Activated CD4-positive, alpha-beta memory T cell treated with anti-CD3 and anti-CD28 coated beads, Interleukin-2, amount 10 ng/mL, durations not matched to agents 7 days and 5 days (primary cell): Measurements from ENCODE around the gene TTLL10. TPM values are rescaled to one million over a fixed set of nuclear protein-coding genes. Genes with fewer than 3 reads are reported as not detected.

Source experiments
- CTCF ChIA-PET: fragments of 350-600 bp; sonication (Branson Sonifier 250); formaldehyde crosslinking; loops from one replicate; lab custom pipeline; 2021; ENCODE audit warnings: antibody characterized with exemption, inconsistent platforms; lab: Charles Lee
- POLR2A ChIA-PET: fragments of 350-600 bp; sonication (Branson Sonifier 250); formaldehyde crosslinking; loops from one replicate; lab custom pipeline; 2021; ENCODE audit warnings: antibody characterized with exemption; lab: Charles Lee
- DNase-seq: peaks from one replicate; pipeline ENCODE4 v3.0.0-alpha.2; 2020
- H3K27ac Mint-ChIP-seq: one replicate; pipeline ENCODE4 v1.8.0; 2021; ENCODE audit warnings: mild to moderate bottlenecking, mixed read lengths
- H3K27me3 Mint-ChIP-seq: one replicate; pipeline ENCODE4 v1.8.0; 2021; ENCODE audit warnings: mixed read lengths
- H3K36me3 Mint-ChIP-seq: one replicate; pipeline ENCODE4 v1.8.0; 2021; ENCODE audit warnings: low read depth, mixed read lengths
- H3K4me1 Mint-ChIP-seq: one replicate; pipeline ENCODE4 v1.8.0; 2021; ENCODE audit warnings: mixed read lengths
- H3K4me3 Mint-ChIP-seq: one replicate; pipeline ENCODE4 v1.8.0; 2021; ENCODE audit warnings: mild to moderate bottlenecking, mixed read lengths
- H3K9me3 Mint-ChIP-seq: one replicate; pipeline ENCODE4 v1.8.0; 2021; ENCODE audit warnings: mixed read lengths
- total RNA-seq, 2 experiments: library from RNA; stranded (reverse); gene quantifications; one replicate each; pipeline ENCODE4 v1.2.3, GENCODE V29; 2021

The TTLL10 gene
- total RNA-seq, 2 experiments from 2014 or later, result not detected

- H3K9me3 Mint-ChIP-seq, result no peaks in the 10 kb centered on the region
- POLR2A ChIA-PET, result interaction anchor here (1.0 to 4.5 kb wide), 5 partner anchors 11 to 84 kb away, joined by 3 to 65 read pairs (median 4); no protein-coding TSS in a partner anchor
- H3K27me3 Mint-ChIP-seq, result no peaks in the 10 kb centered on the region
- peak overlapping the region; percentile 78 for H3K27ac Mint-ChIP-seq
- H3K4me3 Mint-ChIP-seq, result peak overlapping the region; percentile 78
- CTCF ChIA-PET, result interaction anchor here (2.8 kb wide), 1 partner anchor 84 kb away, joined by 10 read pairs; no protein-coding TSS in a partner anchor
- H3K36me3 Mint-ChIP-seq, result peaks cover 15% of the 10 kb centered on the region
- DNase-seq, result no peak
- peaks cover 36% of the 10 kb centered on the region for H3K4me1 Mint-ChIP-seq
Measured at GRCh38 chr1:1205769-1206375, 32.2 kb downstream of the TTLL10 start.

GRCh38 chr1:1206376-1206965 lies 32.8 kb downstream of the TTLL10 start, which contains the start of gene TNFRSF18:
Gene TNFRSF18 (minus strand): TSS chr1:1206592. CDS start chr1:1206571, 21 bp downstream.
- H3K27ac Mint-ChIP-seq, result peak within 1 kb of the TSS; percentile 99
- ChIA-PET POLR2A (interaction anchor here (0.9 to 4.5 kb wide), 6 partner anchors 11 to 168 kb away, joined by 3 to 65 read pairs (median 4); no protein-coding TSS in a partner anchor), CTCF (interaction anchor here (2.8 kb wide), 1 partner anchor 84 kb away, joined by 10 read pairs; no protein-coding TSS in a partner anchor)
- peaks cover 39% of the 10 kb centered on the region for H3K4me1 Mint-ChIP-seq
- peak; percentile 62 for DNase-seq
- no peaks in the 10 kb centered on the region for H3K9me3 Mint-ChIP-seq
- peak within 1 kb of the TSS; percentile 78 for H3K4me3 Mint-ChIP-seq
- no peaks in the 10 kb centered on the region for H3K27me3 Mint-ChIP-seq
- H3K36me3 Mint-ChIP-seq, result peaks cover 18% of the 10 kb centered on the region

GRCh38 chr1:1206966-1207531 lies 33.4 kb downstream of the TTLL10 start:
- peak overlapping the region; percentile 78 for H3K27ac Mint-ChIP-seq
- no peaks in the 10 kb centered on the region for H3K27me3 Mint-ChIP-seq
- CTCF ChIA-PET, result interaction anchor here (2.8 kb wide), 1 partner anchor 85 kb away, joined by 10 read pairs; no protein-coding TSS in a partner anchor
- H3K4me3 Mint-ChIP-seq, result peak overlapping the region; percentile 78
- H3K4me1 Mint-ChIP-seq, result peaks cover 40% of the 10 kb centered on the region
- POLR2A ChIA-PET, result interaction anchor here (0.9 to 4.5 kb wide), 5 partner anchors 10 to 188 kb away, joined by 3 to 65 read pairs (median 7); partner anchors contain the start of genes AGRN and SDF4
- DNase-seq, result no peak
- H3K9me3 Mint-ChIP-seq, result no peaks in the 10 kb centered on the region
- H3K36me3 Mint-ChIP-seq, result peaks cover 20% of the 10 kb centered on the region

- no peak for DNase-seq
- CTCF ChIA-PET, result interaction anchor here (1.1 to 2.8 kb wide), 3 partner anchors 23 to 85 kb away, joined by 3 to 10 read pairs (median 4); no protein-coding TSS in a partner anchor
- Mint-ChIP-seq H3K27me3 (no peaks in the 10 kb centered on the region), H3K36me3 (peaks cover 22% of the 10 kb centered on the region), H3K4me1 (peaks cover 43% of the 10 kb centered on the region), H3K27ac (peak overlapping the region; percentile 99), H3K9me3 (no peaks in the 10 kb centered on the region), H3K4me3 (peak overlapping the region; percentile 82)
- POLR2A ChIA-PET, result interaction anchor here (0.9 to 4.5 kb wide), 5 partner anchors 10 to 188 kb away, joined by 3 to 65 read pairs (median 7); partner anchors contain the start of genes AGRN and SDF4
Measured at GRCh38 chr1:1207571-1207892, 33.9 kb downstream of the TTLL10 start.

- peaks cover 45% of the 10 kb centered on the region for H3K4me1 Mint-ChIP-seq
- DNase-seq, result peak; percentile 58
- ChIA-PET CTCF (interaction anchor here (1.1 to 1.4 kb wide), 2 partner anchors 22 to 51 kb away, joined by 3 to 4 read pairs; no protein-coding TSS in a partner anchor), POLR2A (interaction anchor here (1.4 to 4.5 kb wide), 5 partner anchors 8 to 190 kb away, joined by 5 to 65 read pairs (median 9); partner anchors contain the start of genes AGRN, B3GALT6 and SDF4)
- peak overlapping the region; percentile 82 for H3K4me3 Mint-ChIP-seq
- no peaks in the 10 kb centered on the region for H3K27me3 Mint-ChIP-seq
- no peaks in the 10 kb centered on the region for H3K9me3 Mint-ChIP-seq
- peaks cover 22% of the 10 kb centered on the region for H3K36me3 Mint-ChIP-seq
- H3K27ac Mint-ChIP-seq, result peak overlapping the region; percentile 99
Measured at GRCh38 chr1:1208713-1209433, 35.2 kb downstream of the TTLL10 start.

GRCh38 chr1:1210726-1211540 lies 37.3 kb downstream of the TTLL10 start:
- Mint-ChIP-seq H3K27ac (peak overlapping the region; percentile 65), H3K9me3 (no peaks in the 10 kb centered on the region), H3K36me3 (peaks cover 30% of the 10 kb centered on the region), H3K4me1 (peaks cover 59% of the 10 kb centered on the region), H3K4me3 (peak overlapping the region; percentile 52), H3K27me3 (no peaks in the 10 kb centered on the region)
- CTCF ChIA-PET, result no interaction called here
- POLR2A ChIA-PET, result interaction anchor here (2.1 kb wide), 1 partner anchor 21 kb away, joined by 9 read pairs; the partner anchor contains the start of genes B3GALT6 and SDF4
- DNase-seq, result no peak

GRCh38 chr1:1211541-1212441 lies 38.1 kb downstream of the TTLL10 start:
- H3K4me1 Mint-ChIP-seq, result peaks cover 64% of the 10 kb centered on the region
- H3K36me3 Mint-ChIP-seq, result peaks cover 36% of the 10 kb centered on the region
- H3K4me3 Mint-ChIP-seq, result peak overlapping the region; percentile 66
- ChIA-PET CTCF (no interaction called here), POLR2A (interaction anchor here (1.1 to 2.5 kb wide), 4 partner anchors 11 to 82 kb away, joined by 3 to 14 read pairs (median 6); partner anchors contain the start of genes B3GALT6 and SDF4)
- no peaks in the 10 kb centered on the region for H3K27me3 Mint-ChIP-seq
- no peaks in the 10 kb centered on the region for H3K9me3 Mint-ChIP-seq
- no peak for DNase-seq
- H3K27ac Mint-ChIP-seq, result peak overlapping the region; percentile 61

GRCh38 chr1:1212780-1213344 lies 39.2 kb downstream of the TTLL10 start:
- H3K4me3 Mint-ChIP-seq, result peak overlapping the region; percentile 71
- DNase-seq, result peak; percentile 80
- peaks cover 45% of the 10 kb centered on the region for H3K36me3 Mint-ChIP-seq
- ChIA-PET CTCF (no interaction called here), POLR2A (interaction anchor here (0.9 to 2.5 kb wide), 8 partner anchors 10 to 83 kb away, joined by 3 to 14 read pairs (median 4); partner anchors contain the start of genes B3GALT6, SDF4 and UBE2J2)
- H3K9me3 Mint-ChIP-seq, result peaks cover 2% of the 10 kb centered on the region
- H3K27me3 Mint-ChIP-seq, result no peaks in the 10 kb centered on the region
- peaks cover 67% of the 10 kb centered on the region for H3K4me1 Mint-ChIP-seq
- peak overlapping the region; percentile 72 for H3K27ac Mint-ChIP-seq

- peak within 1 kb of the TSS; percentile 71 for H3K4me3 Mint-ChIP-seq
- H3K9me3 Mint-ChIP-seq, result peaks cover 2% of the 10 kb centered on the region
- ChIA-PET CTCF (no interaction called here), POLR2A (interaction anchor here (0.9 to 2.5 kb wide), 7 partner anchors 9 to 84 kb away, joined by 3 to 14 read pairs (median 3); partner anchors contain the start of genes B3GALT6, SDF4 and UBE2J2)
- peak; percentile 49 for DNase-seq
- H3K27ac Mint-ChIP-seq, result peak within 1 kb of the TSS; percentile 99
- no peaks in the 10 kb centered on the region for H3K27me3 Mint-ChIP-seq
- H3K4me1 Mint-ChIP-seq, result peaks cover 67% of the 10 kb centered on the region
- peaks cover 51% of the 10 kb centered on the region for H3K36me3 Mint-ChIP-seq
Measured at GRCh38 chr1:1213345-1214265, 39.9 kb downstream of the TTLL10 start, which contains the start of gene TNFRSF4. Gene TNFRSF4 (minus strand): TSS chr1:1214153. CDS start chr1:1214127, 26 bp downstream.
